ENCODE data around the gene MPDZ.

Gene MPDZ

DNA sequence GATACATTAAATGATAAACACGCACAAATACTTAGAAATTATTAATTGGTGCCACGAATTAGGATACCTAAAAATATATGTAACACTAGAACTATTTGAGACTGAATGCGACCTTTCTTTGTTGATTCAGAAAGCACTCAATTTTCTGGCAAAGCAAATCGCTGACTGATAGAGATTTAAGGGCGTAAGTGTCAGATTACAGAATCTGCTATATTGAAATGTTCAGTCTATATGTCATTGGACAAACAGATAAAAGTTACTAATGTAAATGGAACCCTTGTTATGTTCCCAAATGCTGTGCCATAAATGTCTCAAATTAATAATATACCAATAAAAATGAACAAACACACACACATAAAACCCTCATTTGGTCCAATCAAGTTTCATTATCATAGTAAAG lies 137.9 kb downstream of the MPDZ start:
- H3K4me3 ChIP-seq (ENCODE audit: low read depth, low read length): no peak overlapping the region
- TF ChIP-seq, protein P1, sequence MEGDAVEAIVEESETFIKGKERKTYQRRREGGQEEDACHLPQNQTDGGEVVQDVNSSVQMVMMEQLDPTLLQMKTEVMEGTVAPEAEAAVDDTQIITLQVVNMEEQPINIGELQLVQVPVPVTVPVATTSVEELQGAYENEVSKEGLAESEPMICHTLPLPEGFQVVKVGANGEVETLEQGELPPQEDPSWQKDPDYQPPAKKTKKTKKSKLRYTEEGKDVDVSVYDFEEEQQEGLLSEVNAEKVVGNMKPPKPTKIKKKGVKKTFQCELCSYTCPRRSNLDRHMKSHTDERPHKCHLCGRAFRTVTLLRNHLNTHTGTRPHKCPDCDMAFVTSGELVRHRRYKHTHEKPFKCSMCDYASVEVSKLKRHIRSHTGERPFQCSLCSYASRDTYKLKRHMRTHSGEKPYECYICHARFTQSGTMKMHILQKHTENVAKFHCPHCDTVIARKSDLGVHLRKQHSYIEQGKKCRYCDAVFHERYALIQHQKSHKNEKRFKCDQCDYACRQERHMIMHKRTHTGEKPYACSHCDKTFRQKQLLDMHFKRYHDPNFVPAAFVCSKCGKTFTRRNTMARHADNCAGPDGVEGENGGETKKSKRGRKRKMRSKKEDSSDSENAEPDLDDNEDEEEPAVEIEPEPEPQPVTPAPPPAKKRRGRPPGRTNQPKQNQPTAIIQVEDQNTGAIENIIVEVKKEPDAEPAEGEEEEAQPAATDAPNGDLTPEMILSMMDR (IDR thresholded peaks at IDR 0.05; ENCODE audit: low read depth, low read length, missing control alignments): no peak
- no peak for DNase-seq (ENCODE audit: low read depth)
- in situ Hi-C loops (cut with HindIII; ENCODE audit: low sequenced_read_pairs): no loop called here

DNA sequence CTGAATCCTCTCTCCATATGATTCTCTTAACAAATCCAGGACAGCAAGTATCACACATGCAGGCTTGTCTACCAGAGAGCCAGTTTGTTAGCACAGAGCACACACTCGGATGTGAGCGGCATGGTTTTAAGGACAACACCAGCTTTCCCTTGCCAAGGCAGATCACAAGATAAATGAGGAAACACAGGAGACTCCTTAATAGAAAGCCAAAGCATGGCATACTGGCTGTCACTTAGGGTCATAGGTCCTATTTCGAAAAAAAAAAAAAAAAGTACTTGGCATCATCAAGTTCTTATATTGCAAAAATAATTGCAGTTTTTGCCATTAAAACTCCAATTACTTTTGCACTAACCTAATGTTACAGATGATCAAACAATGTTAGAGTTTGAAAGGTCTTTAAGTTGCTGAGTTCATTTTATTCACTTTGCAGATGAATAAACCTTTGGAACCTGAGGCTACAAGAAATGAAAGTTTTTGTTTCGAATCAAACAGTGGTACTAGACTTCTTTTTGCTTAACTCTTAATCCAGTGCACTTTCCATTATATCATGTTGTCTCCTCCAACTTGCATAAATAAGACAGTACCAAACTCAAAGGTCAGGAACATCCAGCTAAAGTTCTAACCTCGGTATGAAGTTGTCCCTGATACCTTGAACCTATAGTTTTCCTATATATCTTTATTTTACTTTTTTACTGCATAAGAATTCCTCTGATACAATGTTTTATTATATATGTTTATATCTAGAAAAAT lies 138.5 kb downstream of the MPDZ start:
- TF ChIP-seq, protein P1 (IDR thresholded peaks at IDR 0.05; ENCODE audit: low read depth, low read length, missing control alignments): no peak
- peak; percentile 8 for DNase-seq (ENCODE audit: low read depth)
- in situ Hi-C loops (cut with HindIII; ENCODE audit: low sequenced_read_pairs): no loop called here
- H3K4me3 ChIP-seq (ENCODE audit: low read depth, low read length): no peak overlapping the region

DNA sequence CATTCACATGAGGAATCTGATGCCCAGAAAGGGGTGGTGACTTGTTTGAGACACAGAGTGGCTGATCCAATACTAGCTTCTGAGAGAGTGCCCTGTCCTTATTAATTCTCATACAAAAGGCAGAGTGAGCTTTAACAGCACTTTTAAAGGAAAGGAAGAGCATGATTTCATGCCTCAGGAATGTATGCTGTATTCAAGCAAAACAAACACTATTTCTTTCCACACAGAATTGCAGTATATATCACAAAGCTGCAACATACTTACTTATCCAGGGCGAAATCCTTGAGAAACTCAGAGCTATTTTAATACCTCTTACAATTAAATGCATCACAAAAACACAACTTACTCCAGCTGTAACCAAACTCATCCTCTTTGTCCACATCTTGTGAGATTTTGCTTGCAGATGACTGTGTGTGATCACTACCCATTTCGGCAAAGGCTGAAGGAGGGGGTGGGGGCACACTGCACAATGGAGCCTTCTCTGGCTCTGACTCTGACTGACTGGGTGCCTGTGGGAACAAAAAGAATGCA lies 139.8 kb downstream of the MPDZ start:
- peak; percentile 85 for DNase-seq (ENCODE audit: low read depth)
- in situ Hi-C loops (cut with HindIII; ENCODE audit: low sequenced_read_pairs): no loop called here

GRCh38 chr9:13137426-13137825 lies 142.1 kb downstream of the MPDZ start:
- in situ Hi-C loops (cut with HindIII; ENCODE audit: low sequenced_read_pairs): no loop called here
- TF ChIP-seq, protein P1 (IDR thresholded peaks at IDR 0.05; ENCODE audit: low read depth, low read length, missing control alignments): no peak
- DNase-seq (ENCODE audit: low read depth): no peak

More for the DNA sequence above, 139.8 kb downstream of the MPDZ start:
- peak overlapping the region; percentile 18 for H3K4me3 ChIP-seq (ENCODE audit: low read depth, low read length)
- TF ChIP-seq, protein P1 (IDR thresholded peaks at IDR 0.05; ENCODE audit: low read depth, low read length, missing control alignments): no peak

GRCh38 chr9:13131991-13132390 lies 147.5 kb downstream of the MPDZ start:
- no peak overlapping the region for H3K4me3 ChIP-seq (ENCODE audit: low read depth, low read length)
- TF ChIP-seq, protein P1 (IDR thresholded peaks at IDR 0.05; ENCODE audit: low read depth, low read length, missing control alignments): no peak
- in situ Hi-C loops (cut with HindIII; ENCODE audit: low sequenced_read_pairs): no loop called here
- no peak for DNase-seq (ENCODE audit: low read depth)

More at GRCh38 chr9:13137426-13137825, 142.1 kb downstream of the MPDZ start:
- no peak overlapping the region for H3K4me3 ChIP-seq (ENCODE audit: low read depth, low read length)

- TF ChIP-seq, protein P1 (IDR thresholded peaks at IDR 0.05; ENCODE audit: low read depth, low read length, missing control alignments): no peak
- in situ Hi-C loops (cut with HindIII; ENCODE audit: low sequenced_read_pairs): no loop called here
- DNase-seq (ENCODE audit: low read depth): no peak
- no peak overlapping the region for H3K4me3 ChIP-seq (ENCODE audit: low read depth, low read length)
Measured at GRCh38 chr9:13131416-13131815, 148.1 kb downstream of the MPDZ start.

Data from astrocyte of the cerebellum (primary cell).